Measurements from ENCODE around the gene GAB4.

- no peak for TF ChIP-seq POLR2A (IDR thresholded peaks at IDR 0.05)
- TF ChIP-seq CTCF (IDR thresholded peaks at IDR 0.05), result no peak
These were observed 37.6 kb downstream of the GAB4 start for GRCh38 chr22:16970446-16970845.
